H9 (cell line): ENCODE measurements around the gene INPP5A. TPM values are rescaled to one million over a fixed set of nuclear protein-coding genes. Genes with fewer than 3 reads are reported as not detected.
A peak's percentile ranks its signal among the peaks of the same experiment; 100 is the strongest.
"Not testable (repeated sequence)": the region's sequence is repeated elsewhere in the genome, so short reads cannot be mapped to it uniquely, and the experiment has no call there.

Experiments used
- DNase-seq: peaks from one replicate; pipeline ENCODE4 v3.0.0-alpha.2; 2017
- H2AFZ ChIP-seq: one replicate; pipeline ENCODE4 v1.6.1; 2013; ENCODE audit warnings: mild to moderate bottlenecking, low read length, control low read depth, moderate library complexity
- H2AK5ac ChIP-seq: 2 replicates; pipeline ENCODE4 v1.6.1; 2013; ENCODE audit warnings: low read length, control low read depth, mixed read lengths; ENCODE audit not compliant: insufficient read length
- H2BK120ac ChIP-seq: one replicate; pipeline ENCODE4 v1.6.1; 2013; ENCODE audit warnings: low read depth, mild to moderate bottlenecking, low read length, control low read depth, inconsistent platforms; ENCODE audit not compliant: poor library complexity, severe bottlenecking
- H2BK12ac ChIP-seq: 2 replicates; pipeline ENCODE4 v1.6.1; 2013; ENCODE audit warnings: low read length, control low read depth, mixed read lengths, low read depth; ENCODE audit not compliant: insufficient read length
- H2BK15ac ChIP-seq: 2 replicates; pipeline ENCODE4 v1.6.1; 2013; ENCODE audit warnings: low read depth, low read length, control low read depth
- H2BK20ac ChIP-seq: one replicate; pipeline ENCODE4 v1.6.1; 2013; ENCODE audit warnings: low read depth, mild to moderate bottlenecking, low read length, control low read depth, inconsistent platforms; ENCODE audit not compliant: poor library complexity, severe bottlenecking
- H2BK5ac ChIP-seq: 2 replicates; pipeline ENCODE4 v1.6.1; 2013; ENCODE audit warnings: low read length, control low read depth, mixed read lengths; ENCODE audit not compliant: insufficient read length
- H3K14ac ChIP-seq: 2 replicates; pipeline ENCODE4 v1.6.1; 2013; ENCODE audit warnings: low read length, control low read depth; ENCODE audit not compliant: insufficient read depth
- H3K18ac ChIP-seq: 2 replicates; pipeline ENCODE4 v1.6.1; 2013; ENCODE audit warnings: low read depth, mild to moderate bottlenecking, mixed read lengths, low read length, control low read depth; ENCODE audit not compliant: insufficient read length
- H3K23ac ChIP-seq: 2 replicates; pipeline ENCODE4 v1.6.1; 2013; ENCODE audit warnings: low read length, control low read depth, mixed read lengths, low read depth; ENCODE audit not compliant: insufficient read length
- H3K23me2 ChIP-seq: 2 replicates; pipeline ENCODE4 v1.6.1; 2013; ENCODE audit warnings: low read depth, mild to moderate bottlenecking, mixed read lengths, low read length, control low read depth; ENCODE audit not compliant: insufficient read length, poor library complexity, severe bottlenecking
- H3K27ac ChIP-seq: 2 replicates; pipeline ENCODE4 v1.5.1; 2013; ENCODE audit warnings: low read length, control low read depth, mixed read lengths, low read depth; ENCODE audit not compliant: insufficient read length
- H3K27me3 ChIP-seq: 2 replicates; pipeline ENCODE4 v1.6.1; 2013; ENCODE audit warnings: low read length, control low read depth, inconsistent platforms; ENCODE audit not compliant: insufficient read depth
- H3K4ac ChIP-seq: 2 replicates; pipeline ENCODE4 v1.6.1; 2013; ENCODE audit warnings: low read depth, mild to moderate bottlenecking, control low read depth, inconsistent platforms, low read length, moderate library complexity
- H3K4me1 ChIP-seq: 2 replicates; pipeline ENCODE4 v1.6.1; 2013; ENCODE audit warnings: low read length, control low read depth, inconsistent platforms; ENCODE audit not compliant: insufficient read depth
- H3K4me2 ChIP-seq: 2 replicates; pipeline ENCODE4 v1.6.1; 2013; ENCODE audit warnings: low read length, control low read depth, mixed read lengths; ENCODE audit not compliant: insufficient read length, insufficient read depth
- H3K56ac ChIP-seq: 2 replicates; pipeline ENCODE4 v1.6.1; 2013; ENCODE audit warnings: low read depth, mild to moderate bottlenecking, mixed read lengths, low read length, control low read depth; ENCODE audit not compliant: insufficient read length
- H3K79me1 ChIP-seq: 2 replicates; pipeline ENCODE4 v1.6.1; 2013; ENCODE audit warnings: low read depth, mild to moderate bottlenecking, moderate library complexity, low read length, control low read depth, inconsistent platforms; ENCODE audit not compliant: insufficient read depth, poor library complexity, severe bottlenecking
- H3K79me2 ChIP-seq: 2 replicates; pipeline ENCODE4 v1.6.1; 2013; ENCODE audit warnings: low read length, control low read depth, inconsistent platforms; ENCODE audit not compliant: insufficient read depth
- H3K9ac ChIP-seq: 2 replicates; pipeline ENCODE4 v1.6.1; 2013; ENCODE audit warnings: low read length, control low read depth, mixed read lengths; ENCODE audit not compliant: insufficient read length; ENCODE audit errors: extremely low read depth
- H3K9me3 ChIP-seq: one replicate; pipeline ENCODE4 v1.6.1; 2013; ENCODE audit warnings: low read depth, low read length, inconsistent platforms; ENCODE audit not compliant: control insufficient read depth
- H3T11ph ChIP-seq: one replicate; pipeline ENCODE4 v1.6.1; 2013; ENCODE audit warnings: mild to moderate bottlenecking, low read length, control low read depth, inconsistent platforms
- H4K20me1 ChIP-seq: one replicate; pipeline ENCODE4 v1.6.1; 2013; ENCODE audit not compliant: control insufficient read depth, insufficient read length, insufficient read depth
- H4K5ac ChIP-seq: 2 replicates; pipeline ENCODE4 v1.6.1; 2013; ENCODE audit warnings: low read depth, mild to moderate bottlenecking, mixed read lengths, low read length, control low read depth; ENCODE audit not compliant: insufficient read length
- H4K8ac ChIP-seq: replicated peaks from 2 replicates; pipeline ENCODE4 v1.6.1; 2013; ENCODE audit warnings: low read length, control low read depth, mixed read lengths, low read depth; ENCODE audit not compliant: insufficient read length
- H4K91ac ChIP-seq: 2 replicates; pipeline ENCODE4 v1.6.1; 2013; ENCODE audit warnings: low read depth, mild to moderate bottlenecking, moderate library complexity, mixed read lengths, low read length, control low read depth; ENCODE audit not compliant: insufficient read length
- H3K27ac Mint-ChIP-seq, 3 experiments: 2 replicates in 2 of 3; 3 replicates in 1 of 3; pipeline ENCODE4 v1.8.0; 2020 to 2021; ENCODE audit warnings: mixed read lengths in 3 of 3, mild to moderate bottlenecking in 1 of 3, moderate library complexity in 1 of 3
- H3K27me3 Mint-ChIP-seq: 2 replicates; pipeline ENCODE4 v1.8.0; 2021; ENCODE audit warnings: low read depth, mild to moderate bottlenecking, moderate library complexity, mixed read lengths
- H3K36me3 Mint-ChIP-seq, 3 experiments: 2 replicates in 2 of 3; 3 replicates in 1 of 3; pipeline ENCODE4 v1.8.0; 2020 to 2021; ENCODE audit warnings: low read depth in 3 of 3, mixed read lengths in 3 of 3; ENCODE audit not compliant: insufficient read depth in 1 of 3
- H3K4me1 Mint-ChIP-seq, 2 experiments: 2 replicates each; pipeline ENCODE4 v1.8.0; 2020; ENCODE audit warnings: mixed read lengths in 2 of 2
- H3K4me3 Mint-ChIP-seq, 2 experiments: 2 replicates in 1 of 2; 3 replicates in 1 of 2; pipeline ENCODE4 v1.8.0; 2020 to 2021; ENCODE audit warnings: mild to moderate bottlenecking in 2 of 2, mixed read lengths in 2 of 2, moderate library complexity in 1 of 2
- H3K9me3 Mint-ChIP-seq, 2 experiments: 2 replicates in 1 of 2; 3 replicates in 1 of 2; pipeline ENCODE4 v1.8.0; 2020; ENCODE audit warnings: mild to moderate bottlenecking in 2 of 2, mixed read lengths in 2 of 2, moderate library complexity in 1 of 2
- CTCF ChIP-seq: fragments of 200-600 bp; sonication (generic); conservative IDR thresholded peaks from 3 replicates; pipeline ENCODE4 v1.8.0; 2021; ENCODE audit warnings: antibody characterized with exemption, mild to moderate bottlenecking
- WGBS: extraction: QIAGEN DNeasy Blood & Tissue Kit; methylation state at CpG from one replicate; pipeline ENCODE4 v1.1.7; 2013; ENCODE audit warnings: missing lambda C conversion rate, low lambda C conversion rate, mixed read lengths; ENCODE audit not compliant: insufficient read length; ENCODE audit errors: extremely low coverage; 5-methylcytosine and 5-hydroxymethylcytosine counted together
- total RNA-seq: library from RNA; stranded (reverse); gene quantifications from 2 replicates; pipeline ENCODE4 v1.2.1, GENCODE V29; 2021

INPP5A gene
- total RNA-seq, 1 experiment from 2014 or later = 17.7 TPM

GRCh38 chr10:132704008-132704814, 166.6 kb downstream of the INPP5A start:
- Mint-ChIP-seq H3K36me3 (peaks cover 19 to 40% (median 22%) of the 10 kb centered on the region in 3 experiments), H3K4me1 (peaks cover 3 to 6% of the 10 kb centered on the region in 2 experiments; a peak in 3 of 4 replicates), H3K27ac (no peak overlapping the region; a peak in 1 of 7 replicates), H3K27me3 (no peaks in the 10 kb centered on the region; the same call in 1 of the 2 replicates), H3K4me3 (no peak overlapping the region), H3K9me3 (peaks cover 22 to 25% of the 10 kb centered on the region in 2 experiments)
- Histone ChIP-seq H3K18ac (no peak overlapping the region), H4K5ac (no peak overlapping the region), H4K91ac (no peak overlapping the region), H3K23me2 (no peaks in the 10 kb centered on the region), H3K9ac (no peak overlapping the region), H2AFZ (no peak overlapping the region), H3T11ph (no peak overlapping the region), H2BK15ac (no peak overlapping the region), H3K79me1 (no peaks in the 10 kb centered on the region), H2BK12ac (no peak overlapping the region), H3K79me2 (no peaks in the 10 kb centered on the region), H3K23ac (no peak overlapping the region), H3K4me2 (no peak overlapping the region), H3K27me3 (no peaks in the 10 kb centered on the region), H3K56ac (no peak overlapping the region), H3K4me1 (no peaks in the 10 kb centered on the region), H4K20me1 (no peaks in the 10 kb centered on the region), H2BK5ac (no peak overlapping the region), H3K9me3 (no peaks in the 10 kb centered on the region), H2AK5ac (no peak overlapping the region), H4K8ac (no peak overlapping the region), H2BK120ac (no peak overlapping the region), H3K4ac (no peak overlapping the region), H2BK20ac (no peak overlapping the region), H3K14ac (no peak overlapping the region; the same call in 1 of the 2 replicates), H3K27ac (no peak overlapping the region)
- WGBS = no CpG with 5 or more reads among the region's 29 CpGs
- no peak for TF ChIP-seq CTCF
- peak; percentile 15 for DNase-seq

DNA sequence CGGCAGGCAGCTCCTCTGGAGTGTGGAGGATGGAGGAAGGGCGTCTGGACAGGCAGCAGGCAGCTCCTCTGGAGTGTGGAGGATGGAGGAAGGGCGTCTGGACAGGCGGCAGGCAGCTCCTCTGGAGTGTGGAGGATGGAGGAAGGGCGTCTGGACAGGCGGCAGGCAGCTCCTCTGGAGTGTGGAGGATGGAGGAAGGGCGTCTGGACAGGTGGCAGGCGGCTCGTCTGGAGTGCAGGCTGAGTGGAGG, 167.2 kb downstream of the INPP5A start:
- not testable (repeated sequence) for H2BK20ac ChIP-seq, H2BK5ac ChIP-seq, H3K18ac ChIP-seq, H4K5ac ChIP-seq, H3K27me3 Mint-ChIP-seq, H3K4ac ChIP-seq, H2BK12ac ChIP-seq, H3K14ac ChIP-seq, H3K56ac ChIP-seq, H4K20me1 ChIP-seq, H3T11ph ChIP-seq, H3K27ac Mint-ChIP-seq, H4K8ac ChIP-seq, H2AFZ ChIP-seq, H3K4me1 ChIP-seq, H2AK5ac ChIP-seq, H3K79me1 ChIP-seq, H3K79me2 ChIP-seq, DNase-seq, H3K23me2 ChIP-seq, H4K91ac ChIP-seq, H3K23ac ChIP-seq, H3K9ac ChIP-seq, H2BK120ac ChIP-seq, H2BK15ac ChIP-seq, H3K4me2 ChIP-seq, H3K4me1 Mint-ChIP-seq, H3K4me3 Mint-ChIP-seq, H3K27me3 ChIP-seq, H3K9me3 ChIP-seq, H3K27ac ChIP-seq
- WGBS = no CpG with 5 or more reads among the region's 9 CpGs
- Mint-ChIP-seq H3K9me3 (peaks cover 22 to 25% of the 10 kb centered on the region in 2 experiments), H3K36me3 (peaks cover 19 to 40% (median 22%) of the 10 kb centered on the region in 3 experiments)
